Tibial nerve (tissue), 4 donors: ENCODE measurements around the gene MYCL. TPM values are rescaled to one million over a fixed set of nuclear protein-coding genes. Genes with fewer than 3 reads are reported as not detected.

ENCODE experiments used
- DNase-seq, 2 donors: peaks; one replicate each; pipeline ENCODE4 v3.0.0-alpha.2; 2019; ENCODE audit warnings: low spot score in 2 of 2
- H3K27ac ChIP-seq, 4 donors: fragments of 200-600 bp; sonication (generic) in 3 of 4; one replicate each; pipeline ENCODE4 v1.5.1; 2017 to 2019; ENCODE audit warnings: mild to moderate bottlenecking in 1 of 4
- H3K27me3 ChIP-seq, 2 donors: fragments of 200-600 bp; sonication (generic) in 1 of 2; one replicate each; pipeline versions ENCODE4 v1.5.1 to v1.6.0; 2017 to 2019
- H3K36me3 ChIP-seq, 3 donors: fragments of 200-600 bp; sonication (generic); one replicate each; pipeline ENCODE4 v1.5.1; 2018 to 2019
- H3K4me1 ChIP-seq, 4 donors: fragments of 200-600 bp; sonication (generic) in 3 of 4; one replicate each; pipeline ENCODE4 v1.5.1; 2017 to 2019
- H3K4me3 ChIP-seq, 4 donors: fragments of 200-600 bp; sonication (generic) in 3 of 4; one replicate each; pipeline ENCODE4 v1.5.1; 2017 to 2019; ENCODE audit warnings: mild to moderate bottlenecking in 1 of 4, moderate library complexity in 1 of 4
- H3K9me3 ChIP-seq, 4 donors: fragments of 200-600 bp; sonication (generic) in 3 of 4; one replicate each; pipeline ENCODE4 v1.5.1; 2017 to 2019
- CTCF ChIP-seq, 5 experiments: fragments of 200-600 bp in 3 of 5; fragments of 450-650 bp in 2 of 5; sonication (generic) in 3 of 5; IDR thresholded peaks; one replicate each; pipeline ENCODE4 v1.5.1; 2016 to 2019; ENCODE audit warnings: antibody characterized with exemption in 5 of 5, mild to moderate bottlenecking in 3 of 5, moderate library complexity in 2 of 5
- EP300 ChIP-seq, 2 donors: sonication (generic); formaldehyde crosslinking; IDR thresholded peaks; one replicate each; pipeline ENCODE4 v1.6.1; 2017; ENCODE audit warnings: antibody characterized with exemption in 2 of 2, mild to moderate bottlenecking in 1 of 2
- POLR2A ChIP-seq, 2 donors: fragments of 450-650 bp; IDR thresholded peaks; one replicate each; pipeline ENCODE4 v1.6.1; 2017; ENCODE audit warnings: antibody characterized with exemption in 2 of 2, mild to moderate bottlenecking in 2 of 2, moderate library complexity in 2 of 2
- WGBS, 2 donors: methylation state at CpG; one replicate each; pipeline ENCODE4 v1.1.5; 2018; 5-methylcytosine and 5-hydroxymethylcytosine counted together
- total RNA-seq, 4 donors: library from RNA; depleted of rRNA; stranded (reverse); fragments of >200 nt; gene quantifications; one replicate each; pipeline ENCODE4 v1.1.0, GENCODE V29; 2016

The MYCL gene
- total RNA-seq, 4 donors from 2014 or later = 0.30 to 1.8 (median 0.86) TPM

- WGBS, 2 donors = 80 to 85% methylated on average over 8 of the region's 8 CpGs
- H3K27me3 ChIP-seq = peaks cover 0 to 31% of the 10 kb centered on the region in 2 donors
- no peak for DNase-seq
- no peak overlapping the region for H3K27ac ChIP-seq
- H3K9me3 ChIP-seq = no peaks in the 10 kb centered on the region
- H3K4me3 ChIP-seq = peak overlapping the region in 1 of 4 donors; percentile 75
- no peaks in the 10 kb centered on the region for H3K36me3 ChIP-seq
- H3K4me1 ChIP-seq = peaks cover 0 to 41% (median 8%) of the 10 kb centered on the region in 4 donors
- TF ChIP-seq CTCF (IDR thresholded peaks at IDR 0.05) = no peak
- no peak for TF ChIP-seq POLR2A (IDR thresholded peaks at IDR 0.05)
- TF ChIP-seq EP300 (IDR thresholded peaks at IDR 0.05) = no peak
These were observed 1.8 kb downstream of the MYCL start for GRCh38 chr1:39899611-39900538.

- peaks cover 0 to 31% of the 10 kb centered on the region in 2 donors for H3K27me3 ChIP-seq
- WGBS, 2 donors = 66 to 69% methylated on average over 14 of the region's 14 CpGs
- H3K4me1 ChIP-seq = peaks cover 0 to 44% (median 8%) of the 10 kb centered on the region in 4 donors
- no peak for DNase-seq
- H3K36me3 ChIP-seq = no peaks in the 10 kb centered on the region
- TF ChIP-seq EP300 (IDR thresholded peaks at IDR 0.05) (no peak), POLR2A (IDR thresholded peaks at IDR 0.05) (no peak), CTCF (IDR thresholded peaks at IDR 0.05) (no peak)
- H3K9me3 ChIP-seq = no peaks in the 10 kb centered on the region
- H3K4me3 ChIP-seq = no peak overlapping the region
- no peak overlapping the region for H3K27ac ChIP-seq
These were observed 2.8 kb downstream of the MYCL start for GRCh38 chr1:39898648-39899603.

GRCh38 chr1:39898191-39898590 is 3.5 kb downstream of the MYCL start:
- Histone ChIP-seq H3K4me1 (peaks cover 0 to 52% (median 8%) of the 10 kb centered on the region in 4 donors), H3K9me3 (no peaks in the 10 kb centered on the region), H3K27ac (no peak overlapping the region), H3K4me3 (no peak overlapping the region), H3K27me3 (peaks cover 0 to 29% of the 10 kb centered on the region in 2 donors), H3K36me3 (no peaks in the 10 kb centered on the region)
- no peak for TF ChIP-seq POLR2A (IDR thresholded peaks at IDR 0.05)
- TF ChIP-seq EP300 (IDR thresholded peaks at IDR 0.05) = no peak
- TF ChIP-seq CTCF (IDR thresholded peaks at IDR 0.05) = no peak
- 20 to 27% methylated on average over 3 of the region's 3 CpGs for WGBS, 2 donors
- DNase-seq = no peak

- Histone ChIP-seq H3K36me3 (no peaks in the 10 kb centered on the region), H3K27me3 (peaks cover 0 to 18% of the 10 kb centered on the region in 2 donors), H3K9me3 (no peaks in the 10 kb centered on the region), H3K27ac (peak overlapping the region in 1 of 4 donors; percentile 33), H3K4me1 (peaks cover 0 to 55% (median 2%) of the 10 kb centered on the region in 4 donors), H3K4me3 (no peak overlapping the region)
- 72 to 73% methylated on average over 11 of the region's 11 CpGs for WGBS, 2 donors
- TF ChIP-seq EP300 (IDR thresholded peaks at IDR 0.05) (no peak), CTCF (IDR thresholded peaks at IDR 0.05) (no peak), POLR2A (IDR thresholded peaks at IDR 0.05) (no peak)
- DNase-seq = no peak
These were observed 4.6 kb downstream of the MYCL start for GRCh38 chr1:39896909-39897685.
